IPS-NIHi7 (cell line): Measurements from ENCODE around the gene GRIP1.

ENCODE experiments used
- DNase-seq: peaks from one replicate; pipeline ENCODE4 v3.0.0; 2012; ENCODE audit warnings: mixed read lengths; ENCODE audit errors: extremely low spot score

The GRIP1 gene

GRCh38 chr12:66678338-66679275 lies at the start of gene GRIP1:
TSS of gene GRIP1 (minus strand) at chr12:66679076. CDS start at chr12:66678904, 172 bp downstream.
- no peak for DNase-seq

GRCh38 chr12:66726556-66726955 lies 47.7 kb upstream of the GRIP1 start:
- DNase-seq, result no peak

- DNase-seq, result no peak
Observed at GRCh38 chr12:66725031-66725430, 46.2 kb upstream of the GRIP1 start.

- DNase-seq, result no peak
Observed at GRCh38 chr12:66724616-66725015, 45.7 kb upstream of the GRIP1 start.

- no peak for DNase-seq
Observed at GRCh38 chr12:66724026-66724425, 45.1 kb upstream of the GRIP1 start.

- DNase-seq, result no peak
Observed at GRCh38 chr12:66719862-66720261, 41.0 kb upstream of the GRIP1 start.

- no peak for DNase-seq
Observed at GRCh38 chr12:66717036-66717673, 38.3 kb upstream of the GRIP1 start.

- DNase-seq, result no peak
Observed at GRCh38 chr12:66716522-66716921, 37.6 kb upstream of the GRIP1 start.

- no peak for DNase-seq
Observed at GRCh38 chr12:66714709-66715108, 35.8 kb upstream of the GRIP1 start.

- DNase-seq, result no peak
Observed at GRCh38 chr12:66713984-66714383, 35.1 kb upstream of the GRIP1 start.

- no peak for DNase-seq
Observed at GRCh38 chr12:66709893-66710292, 31.0 kb upstream of the GRIP1 start.

GRCh38 chr12:66709457-66709773 lies 30.5 kb upstream of the GRIP1 start:
- no peak for DNase-seq

- no peak for DNase-seq
Observed at GRCh38 chr12:66708704-66709456, 30.0 kb upstream of the GRIP1 start.

- no peak for DNase-seq
Observed at GRCh38 chr12:66707002-66707697, 28.3 kb upstream of the GRIP1 start.

- peak; percentile 14 for DNase-seq
Observed at GRCh38 chr12:66699738-66700482, 21.0 kb upstream of the GRIP1 start.

- DNase-seq, result peak; percentile 12
Observed at GRCh38 chr12:66698558-66698957, 19.7 kb upstream of the GRIP1 start.

- DNase-seq, result no peak
Observed at GRCh38 chr12:66697404-66697803, 18.5 kb upstream of the GRIP1 start.

GRCh38 chr12:66694666-66695613 lies 16.1 kb upstream of the GRIP1 start:
- DNase-seq, result no peak

- DNase-seq, result peak; percentile 46
Observed at GRCh38 chr12:66693901-66694513, 15.1 kb upstream of the GRIP1 start.

- no peak for DNase-seq
Observed at GRCh38 chr12:66692986-66693385, 14.1 kb upstream of the GRIP1 start.
